Activated CD4-positive, CD25-positive, alpha-beta regulatory T cell treated with anti-CD3 and anti-CD28 coated beads, Interleukin-2, amount 50 U/mL, for 16 hours (primary cell): Measurements from ENCODE around the gene DMRT2.

ENCODE experiments used
- DNase-seq: peaks from one replicate; pipeline ENCODE4 v3.0.0-alpha.2; 2020; ENCODE audit warnings: low read depth, low spot score

Gene DMRT2

DNA sequence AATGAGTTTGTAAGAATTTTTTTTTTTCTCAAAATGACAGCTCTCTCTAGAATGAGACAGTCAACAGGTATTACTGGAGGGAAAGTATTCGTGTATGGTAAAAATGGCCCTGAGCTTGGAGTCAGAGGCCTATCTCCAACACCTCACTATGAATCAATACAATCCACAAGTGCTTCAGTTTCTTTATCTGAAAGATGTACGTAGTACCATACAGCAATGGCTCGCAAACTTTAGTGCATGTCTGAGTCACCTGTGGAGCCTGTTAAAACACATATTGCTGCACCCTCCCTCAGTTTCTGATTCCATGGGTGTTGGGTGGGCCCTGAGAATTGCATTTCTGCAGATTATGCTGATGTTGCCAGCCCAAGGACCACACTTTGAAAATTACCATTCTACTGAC is 44.6 kb downstream of the DMRT2 start:
- DNase-seq, result no peak

- no peak for DNase-seq
Observed at GRCh38 chr9:1096155-1096964, 46.2 kb downstream of the DMRT2 start.

- no peak for DNase-seq
Observed at GRCh38 chr9:1098551-1098950, 48.4 kb downstream of the DMRT2 start.

GRCh38 chr9:1100201-1100600 is 50.0 kb downstream of the DMRT2 start:
- no peak for DNase-seq

DNA sequence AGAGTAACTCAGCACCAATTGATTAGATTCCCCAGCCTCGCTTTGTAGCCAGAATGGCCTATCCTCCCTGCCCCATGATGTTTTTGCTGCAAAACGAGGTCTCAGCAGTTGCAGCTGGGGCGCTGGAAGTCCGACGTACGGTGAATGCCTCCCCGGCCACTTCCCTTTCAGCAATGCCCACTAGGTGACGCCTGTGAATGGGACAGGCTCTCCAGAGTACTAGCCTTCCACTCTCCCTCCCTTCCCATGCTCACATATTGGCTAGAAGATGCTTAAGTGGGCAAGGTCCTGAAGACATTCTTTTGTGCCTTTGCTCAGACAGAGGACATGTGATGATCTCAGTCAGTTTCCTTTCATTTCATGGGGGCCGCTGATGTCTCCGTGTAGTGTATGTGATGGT is 50.8 kb downstream of the DMRT2 start:
- no peak for DNase-seq

- DNase-seq, result no peak
Observed at GRCh38 chr9:1101846-1102641, 51.9 kb downstream of the DMRT2 start.

DNA sequence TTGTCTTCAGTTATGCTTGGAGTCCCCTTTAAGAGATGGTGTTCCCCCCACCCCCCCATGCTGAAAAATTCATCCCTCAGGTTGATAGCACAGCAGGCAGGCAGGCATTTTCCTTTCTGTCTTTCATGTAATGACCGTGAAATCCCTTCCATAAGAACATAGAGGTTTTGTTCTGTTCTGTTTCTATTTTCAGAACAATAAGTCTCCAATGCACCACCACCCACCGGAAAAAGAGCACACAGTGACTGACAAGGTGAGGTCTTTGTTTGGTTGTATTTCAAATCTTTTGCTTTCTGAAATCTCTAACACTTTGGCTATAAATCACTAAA is 52.4 kb downstream of the DMRT2 start:
- no peak for DNase-seq
